ENCODE results near the gene VSIG10L.

VSIG10L gene

DNA sequence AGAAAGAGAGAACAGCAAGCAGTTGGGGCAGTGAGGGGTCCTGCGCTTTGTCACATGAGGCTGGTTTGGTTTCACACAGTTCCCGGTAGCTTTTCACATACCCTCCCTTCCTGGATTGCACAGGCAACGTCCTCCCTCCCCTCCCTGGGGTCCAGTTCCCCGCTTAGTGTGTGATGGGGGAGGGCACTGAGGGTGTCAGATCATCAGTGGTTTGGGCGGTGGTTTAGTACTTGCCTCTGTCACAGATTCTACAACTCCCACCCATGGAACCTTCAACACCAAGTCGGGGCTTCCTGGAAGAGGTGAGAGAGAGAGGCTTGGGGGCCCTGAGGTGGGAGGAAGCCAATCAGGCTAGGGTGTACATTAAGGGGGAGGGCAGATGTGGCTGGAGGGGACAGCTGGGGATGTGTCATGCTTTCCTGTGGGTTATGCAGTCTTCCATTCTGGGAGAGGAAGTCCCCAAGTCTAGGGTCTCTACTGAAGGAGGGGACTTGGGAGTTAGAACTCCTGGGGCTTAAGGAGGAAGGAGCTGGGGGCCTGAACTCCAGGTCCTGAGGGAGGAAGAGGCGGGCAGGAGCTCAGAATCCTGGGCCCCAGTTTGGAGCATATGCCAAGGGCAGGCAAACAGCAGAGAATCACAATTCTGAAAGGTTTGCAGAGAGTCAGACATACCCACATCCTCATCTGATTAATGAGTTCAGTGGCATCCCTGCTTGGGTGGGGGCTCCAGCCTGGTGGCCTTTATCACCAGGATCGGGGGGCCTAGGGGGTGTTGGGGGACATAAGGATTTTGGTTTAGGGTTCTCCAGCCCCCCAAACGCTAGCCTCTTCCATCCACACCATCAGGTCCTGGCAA lies 30.9 kb upstream of the VSIG10L start, which contains the start of gene NKG7:
Gene NKG7, minus strand, starts transcription at position 6 of the 856 bp plus-strand sequence. CDS start 119 bp downstream, outside the sequence.
- no peaks in the 10 kb centered on the region for H3F3A ChIP-seq (ENCODE audit: insufficient read depth, low read length)
- peaks cover 8% of the 10 kb centered on the region for H3K4me1 ChIP-seq (ENCODE audit: insufficient read depth, low read length, severe bottlenecking)
- no peak within 1 kb of the TSS for H3K4me3 ChIP-seq (ENCODE audit: low read depth, low read length, poor library complexity, severe bottlenecking)
- no peaks in the 10 kb centered on the region for H3K9me2 ChIP-seq (ENCODE audit: low read depth, low read length)
- no peaks in the 10 kb centered on the region for H4K20me1 ChIP-seq (ENCODE audit: insufficient read depth, low read length)
- TF ChIP-seq, protein P1, sequence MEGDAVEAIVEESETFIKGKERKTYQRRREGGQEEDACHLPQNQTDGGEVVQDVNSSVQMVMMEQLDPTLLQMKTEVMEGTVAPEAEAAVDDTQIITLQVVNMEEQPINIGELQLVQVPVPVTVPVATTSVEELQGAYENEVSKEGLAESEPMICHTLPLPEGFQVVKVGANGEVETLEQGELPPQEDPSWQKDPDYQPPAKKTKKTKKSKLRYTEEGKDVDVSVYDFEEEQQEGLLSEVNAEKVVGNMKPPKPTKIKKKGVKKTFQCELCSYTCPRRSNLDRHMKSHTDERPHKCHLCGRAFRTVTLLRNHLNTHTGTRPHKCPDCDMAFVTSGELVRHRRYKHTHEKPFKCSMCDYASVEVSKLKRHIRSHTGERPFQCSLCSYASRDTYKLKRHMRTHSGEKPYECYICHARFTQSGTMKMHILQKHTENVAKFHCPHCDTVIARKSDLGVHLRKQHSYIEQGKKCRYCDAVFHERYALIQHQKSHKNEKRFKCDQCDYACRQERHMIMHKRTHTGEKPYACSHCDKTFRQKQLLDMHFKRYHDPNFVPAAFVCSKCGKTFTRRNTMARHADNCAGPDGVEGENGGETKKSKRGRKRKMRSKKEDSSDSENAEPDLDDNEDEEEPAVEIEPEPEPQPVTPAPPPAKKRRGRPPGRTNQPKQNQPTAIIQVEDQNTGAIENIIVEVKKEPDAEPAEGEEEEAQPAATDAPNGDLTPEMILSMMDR (IDR thresholded peaks at IDR 0.05; ENCODE audit: low read length), result no peak
- TF ChIP-seq EZH2 (IDR thresholded peaks at IDR 0.05; ENCODE audit: borderline replicate concordance, low read length), result no peak
- no peaks in the 10 kb centered on the region; the same call in 1 of the 2 replicates for H3K36me3 ChIP-seq (ENCODE audit: insufficient read depth, low read length)
- H3K4me2 ChIP-seq (ENCODE audit: low read length), result no peak within 1 kb of the TSS
- H3K27me3 ChIP-seq (ENCODE audit: insufficient read depth, low read length), result peaks cover 9% of the 10 kb centered on the region; the same call in 1 of the 2 replicates
- no peak within 1 kb of the TSS for H2AFZ ChIP-seq (ENCODE audit: low read length)
- no peak within 1 kb of the TSS for H3K9ac ChIP-seq (ENCODE audit: low read length)
- H3K79me2 ChIP-seq (ENCODE audit: insufficient read depth, low read length), result no peaks in the 10 kb centered on the region
- H3K27ac ChIP-seq (ENCODE audit: low read depth, low read length, poor library complexity, severe bottlenecking), result no peak within 1 kb of the TSS
- no peaks in the 10 kb centered on the region for H3K9me3 ChIP-seq (ENCODE audit: low read length)

DNA sequence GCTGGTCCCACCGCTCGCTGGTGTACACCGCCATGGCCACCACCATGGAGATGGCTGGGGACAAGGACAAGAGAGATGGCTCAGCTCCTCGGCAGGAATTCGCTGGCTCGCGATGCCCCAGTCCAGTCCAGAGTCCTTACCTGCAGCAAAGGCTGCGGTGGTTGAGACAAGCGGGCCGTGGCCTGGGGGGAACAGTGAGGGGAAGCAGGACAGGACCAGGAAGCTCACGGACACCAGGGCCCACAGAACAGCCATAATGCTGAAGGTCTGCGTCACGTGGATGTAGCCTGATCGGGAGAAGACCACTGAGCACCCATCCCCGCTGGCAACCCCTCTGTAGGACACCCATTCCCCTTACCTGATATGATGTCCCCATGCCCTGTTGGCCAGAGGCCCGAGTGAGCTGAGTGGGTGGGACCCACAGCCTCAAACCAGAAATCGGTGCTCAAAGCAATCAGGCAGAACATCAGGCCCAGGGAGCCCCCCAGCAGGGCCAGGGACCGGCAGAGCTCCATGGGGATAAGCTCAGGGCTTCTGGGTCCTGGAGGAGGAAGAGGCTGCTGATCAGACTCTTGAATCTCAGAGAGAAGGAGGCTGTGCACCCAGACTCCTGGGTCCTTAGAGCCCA lies 30.2 kb upstream of the VSIG10L start:
- H3K4me2 ChIP-seq (ENCODE audit: low read length), result no peak overlapping the region
- peaks cover 8% of the 10 kb centered on the region for H3K4me1 ChIP-seq (ENCODE audit: insufficient read depth, low read length, severe bottlenecking)
- no peak overlapping the region for H3K27ac ChIP-seq (ENCODE audit: low read depth, low read length, poor library complexity, severe bottlenecking)
- H3K9ac ChIP-seq (ENCODE audit: low read length), result no peak overlapping the region
- no peaks in the 10 kb centered on the region for H3K9me2 ChIP-seq (ENCODE audit: low read depth, low read length)
- H3K9me3 ChIP-seq (ENCODE audit: low read length), result no peaks in the 10 kb centered on the region
- H3K36me3 ChIP-seq (ENCODE audit: insufficient read depth, low read length), result no peaks in the 10 kb centered on the region; the same call in 1 of the 2 replicates
- H3K4me3 ChIP-seq (ENCODE audit: low read depth, low read length, poor library complexity, severe bottlenecking), result no peak overlapping the region
- no peaks in the 10 kb centered on the region for H4K20me1 ChIP-seq (ENCODE audit: insufficient read depth, low read length)
- TF ChIP-seq EZH2 (IDR thresholded peaks at IDR 0.05; ENCODE audit: borderline replicate concordance, low read length), result no peak
- TF ChIP-seq, protein P1 (IDR thresholded peaks at IDR 0.05; ENCODE audit: low read length), result no peak
- no peak overlapping the region for H2AFZ ChIP-seq (ENCODE audit: low read length)
- no peaks in the 10 kb centered on the region for H3F3A ChIP-seq (ENCODE audit: insufficient read depth, low read length)
- H3K79me2 ChIP-seq (ENCODE audit: insufficient read depth, low read length), result no peaks in the 10 kb centered on the region
- H3K27me3 ChIP-seq (ENCODE audit: insufficient read depth, low read length), result peaks cover 9% of the 10 kb centered on the region; the same call in 1 of the 2 replicates

DNA sequence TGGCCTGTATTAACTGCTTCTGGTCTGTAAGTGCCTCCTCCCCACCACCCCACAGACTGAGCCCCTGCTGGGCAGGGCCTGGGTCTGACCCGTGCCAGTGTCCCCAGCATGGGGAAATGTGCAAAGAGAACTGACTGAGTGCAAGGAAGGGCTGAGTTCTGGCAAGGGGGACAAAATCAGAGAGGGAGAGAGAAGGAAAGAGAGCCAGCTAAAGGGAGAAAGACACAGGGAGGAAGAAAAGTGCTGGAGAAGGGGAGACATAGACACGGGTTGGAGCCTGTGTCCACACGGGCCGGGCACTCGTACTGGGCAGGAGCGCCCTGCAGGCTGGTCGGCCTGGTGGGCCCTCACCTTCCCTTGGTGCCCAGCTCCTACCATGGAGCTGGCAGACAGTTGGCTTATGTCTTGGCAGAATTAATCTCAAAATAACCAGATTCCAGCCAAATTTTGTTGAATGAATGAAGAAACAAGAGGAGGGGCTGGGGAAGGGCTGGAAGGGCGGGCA lies 29.3 kb upstream of the VSIG10L start:
- Histone ChIP-seq H3K4me2 (ENCODE audit: low read length) (no peak overlapping the region), H3F3A (ENCODE audit: insufficient read depth, low read length) (no peaks in the 10 kb centered on the region), H3K36me3 (ENCODE audit: insufficient read depth, low read length) (no peaks in the 10 kb centered on the region; the same call in 1 of the 2 replicates), H3K4me1 (ENCODE audit: insufficient read depth, low read length, severe bottlenecking) (peaks cover 8% of the 10 kb centered on the region), H3K9me2 (ENCODE audit: low read depth, low read length) (no peaks in the 10 kb centered on the region), H3K79me2 (ENCODE audit: insufficient read depth, low read length) (no peaks in the 10 kb centered on the region), H3K27ac (ENCODE audit: low read depth, low read length, poor library complexity, severe bottlenecking) (no peak overlapping the region), H4K20me1 (ENCODE audit: insufficient read depth, low read length) (no peaks in the 10 kb centered on the region), H3K4me3 (ENCODE audit: low read depth, low read length, poor library complexity, severe bottlenecking) (no peak overlapping the region), H3K27me3 (ENCODE audit: insufficient read depth, low read length) (peaks cover 9% of the 10 kb centered on the region; the same call in 1 of the 2 replicates), H3K9ac (ENCODE audit: low read length) (no peak overlapping the region), H3K9me3 (ENCODE audit: low read length) (no peaks in the 10 kb centered on the region), H2AFZ (ENCODE audit: low read length) (no peak overlapping the region)
- TF ChIP-seq, protein P1 (IDR thresholded peaks at IDR 0.05; ENCODE audit: low read length), result no peak
- no peak for TF ChIP-seq EZH2 (IDR thresholded peaks at IDR 0.05; ENCODE audit: borderline replicate concordance, low read length)

Data from OCI-LY1 (cell line).